HG03280 (cell line): Measurements from ENCODE around the gene SLC16A4.
"Not testable (repeated sequence)": the region's sequence is repeated elsewhere in the genome, so short reads cannot be mapped to it uniquely, and the experiment has no call there.

ENCODE experiments used
- ATAC-seq: cut with Tn5 transposase; IDR thresholded peaks from one replicate; pipeline ENCODE4 v1.9.1; 2021; ENCODE audit warnings: mild to moderate bottlenecking, moderate library complexity; ENCODE audit not compliant: unreplicated experiment

SLC16A4 gene

DNA sequence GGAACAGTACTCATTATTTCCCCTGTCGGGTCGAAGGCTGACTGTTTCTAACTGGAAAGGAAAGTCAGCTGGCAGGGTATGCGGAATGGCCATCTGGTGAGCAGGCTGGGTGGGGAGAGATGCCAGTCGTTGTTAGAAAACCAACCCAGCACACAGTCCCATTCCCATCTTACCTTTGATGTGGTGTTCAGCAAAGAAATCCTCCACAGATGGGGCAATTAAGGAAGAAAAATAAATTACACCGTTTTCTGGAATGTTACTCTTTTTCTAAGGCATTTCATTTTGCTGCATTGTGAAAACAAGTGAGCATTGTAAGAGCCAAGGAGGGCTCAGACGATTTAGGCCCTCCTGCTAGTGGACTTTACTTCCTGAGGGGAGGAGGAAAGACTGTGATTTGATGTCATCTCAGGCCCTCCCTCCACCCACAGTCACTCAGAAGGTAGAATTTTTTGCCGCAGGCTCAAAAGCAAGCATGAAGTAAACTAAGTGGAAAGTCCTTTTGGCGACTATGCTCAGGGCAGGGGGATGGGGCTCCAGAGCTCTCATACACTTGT lies at the start of gene SLC16A4:
TSS of gene SLC16A4 (minus strand) at position 335 of the 554 bp plus-strand sequence. CDS start 1,703 bp downstream, outside the sequence.
- no peak for ATAC-seq

DNA sequence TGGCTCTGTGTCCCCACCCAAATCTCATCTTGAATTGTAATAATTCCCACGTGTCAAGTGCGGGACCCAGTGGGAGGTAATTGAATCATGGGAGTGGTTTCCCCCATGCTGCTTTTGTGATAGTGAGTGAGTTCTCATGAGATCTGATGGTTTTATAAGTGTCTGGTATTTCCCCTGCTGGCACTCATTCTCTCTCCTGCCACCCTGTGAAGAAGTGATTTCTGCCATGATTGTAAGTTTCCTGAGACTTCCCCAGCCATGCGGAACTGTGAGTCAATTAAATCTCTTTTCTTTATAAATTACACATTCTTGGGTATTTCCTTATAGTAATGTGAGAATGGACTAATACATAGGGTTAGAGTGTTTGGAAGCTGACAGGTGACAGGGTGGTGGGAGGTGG lies 49.0 kb upstream of the SLC16A4 start:
- not testable (repeated sequence) for ATAC-seq

DNA sequence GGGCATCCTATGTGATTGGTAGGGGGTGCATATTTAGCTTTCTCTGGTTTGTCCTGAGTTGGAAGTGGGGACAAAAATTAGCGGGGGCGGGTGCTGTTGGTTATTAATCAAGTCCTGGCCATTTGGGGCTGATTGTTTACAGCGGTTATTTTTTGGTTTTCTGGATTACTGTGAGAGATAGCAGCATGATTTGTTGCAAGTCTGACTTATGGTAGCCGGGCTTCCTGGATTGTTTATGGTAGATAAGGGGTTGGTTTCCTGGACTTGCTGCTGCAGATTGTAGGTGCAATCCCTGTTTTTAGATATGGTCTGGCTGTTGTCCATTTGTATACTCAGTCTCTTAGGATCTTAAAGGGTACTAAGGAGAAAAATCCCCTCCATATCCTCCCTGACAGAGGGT lies 48.1 kb upstream of the SLC16A4 start:
- no peak for ATAC-seq

DNA sequence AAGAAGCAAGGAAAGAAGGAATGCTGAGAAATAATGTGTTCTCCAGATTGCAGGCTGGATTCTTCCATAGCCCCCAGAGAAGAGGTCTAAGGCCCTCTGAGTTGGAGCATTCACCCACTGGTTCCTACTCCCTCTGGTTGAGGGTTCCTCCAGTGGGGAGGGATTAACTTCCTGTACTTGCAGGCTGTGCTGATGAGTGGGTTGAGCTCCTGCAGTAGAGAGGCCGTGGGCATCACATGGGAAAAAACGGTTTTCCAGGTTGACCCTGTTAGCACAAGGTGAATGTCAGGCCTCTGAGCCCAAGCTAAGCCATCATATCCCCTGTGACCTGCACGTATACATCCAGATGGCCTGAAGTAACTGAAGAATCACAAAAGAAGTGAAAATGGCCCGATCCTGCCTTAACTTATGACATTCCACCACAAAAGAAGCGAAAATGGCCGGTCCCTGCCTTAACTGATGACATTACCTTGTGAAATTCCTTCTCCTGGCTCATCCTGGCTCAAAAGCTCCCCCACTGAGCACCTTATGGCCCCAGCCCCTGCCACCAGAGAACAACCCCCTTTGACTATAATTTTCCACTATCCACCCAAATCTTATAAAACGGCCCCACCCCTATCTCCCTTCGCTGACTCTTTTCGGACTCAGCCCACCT lies 46.9 kb upstream of the SLC16A4 start:
- ATAC-seq: not testable (repeated sequence)

DNA sequence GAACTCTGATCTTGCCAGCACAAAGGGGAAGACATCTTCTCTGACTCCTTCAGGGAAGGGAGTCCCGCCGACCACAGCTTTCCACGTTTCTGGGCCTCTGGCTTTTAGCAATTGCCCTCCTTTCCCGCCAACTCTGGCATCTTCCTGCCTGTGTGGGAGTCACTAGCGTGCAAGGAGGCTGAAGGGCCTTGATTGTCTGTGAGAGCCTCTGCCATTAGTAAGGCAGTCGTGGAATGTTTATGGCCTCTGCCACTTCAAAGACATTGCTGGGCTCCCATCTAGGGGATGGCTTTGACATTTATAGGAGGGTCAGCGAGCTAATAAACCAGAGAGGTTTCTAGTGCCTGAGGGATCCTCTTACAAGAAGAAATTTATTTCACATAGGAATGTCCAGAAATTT lies 45.8 kb upstream of the SLC16A4 start:
- ATAC-seq: no peak

DNA sequence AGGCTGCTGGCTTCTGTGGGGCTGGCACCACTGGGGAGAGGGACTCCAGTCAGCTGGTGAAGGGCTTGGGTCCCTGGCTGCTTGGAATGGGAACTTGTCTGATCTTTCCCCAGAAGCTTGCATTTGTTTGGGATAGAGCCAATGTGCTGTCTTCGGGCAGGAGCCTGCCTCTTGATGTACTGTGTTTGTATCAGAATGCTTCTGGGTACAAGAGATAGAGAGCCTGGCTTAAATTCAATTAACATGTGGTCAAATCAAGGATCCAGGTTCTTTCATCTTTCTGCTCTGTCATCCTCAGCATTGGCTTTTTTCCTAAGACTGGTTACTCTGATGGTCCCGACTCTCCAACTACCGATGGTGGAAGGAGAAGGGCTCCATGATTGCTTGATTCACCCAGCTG lies 44.1 kb upstream of the SLC16A4 start:
- no peak for ATAC-seq

DNA sequence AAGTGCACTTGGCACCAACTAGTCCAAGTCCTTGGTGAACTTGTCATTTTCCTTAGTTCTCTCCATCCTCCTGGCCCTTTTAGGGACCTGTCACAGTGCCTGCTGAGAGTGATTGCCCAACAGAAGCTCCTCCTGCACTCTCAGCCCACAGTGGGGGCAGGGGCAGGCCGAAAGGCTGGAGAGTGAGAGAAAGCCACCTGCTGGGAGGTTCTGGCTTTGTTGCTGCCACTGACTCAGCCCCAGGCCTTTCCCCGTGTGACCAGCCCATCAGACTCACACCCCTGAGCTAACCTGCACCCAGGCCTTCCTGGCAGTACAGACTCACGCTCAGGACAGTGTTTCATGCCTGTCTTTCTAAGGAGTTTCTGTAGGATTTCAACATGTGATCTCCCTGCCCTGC lies 43.0 kb upstream of the SLC16A4 start:
- no peak for ATAC-seq

DNA sequence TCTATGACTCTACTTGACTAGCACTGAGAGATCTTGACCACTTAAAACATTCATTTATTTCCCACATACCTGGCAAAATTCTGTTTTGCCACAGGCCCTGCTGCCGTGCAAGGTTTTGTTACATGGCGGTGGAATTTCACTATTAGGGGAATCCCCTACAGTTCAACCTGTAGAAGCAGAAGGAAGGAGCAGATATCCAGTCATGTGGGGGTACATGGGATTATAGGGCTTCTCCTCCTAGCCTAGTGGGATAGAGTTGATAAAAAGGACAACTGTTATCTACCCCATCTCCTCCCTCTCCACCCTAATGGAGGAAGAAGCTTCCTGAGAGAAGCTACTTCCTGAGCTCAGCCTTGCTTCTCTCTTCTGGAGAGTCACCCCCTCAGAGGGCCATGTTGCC lies 42.4 kb upstream of the SLC16A4 start:
- ATAC-seq: no peak

DNA sequence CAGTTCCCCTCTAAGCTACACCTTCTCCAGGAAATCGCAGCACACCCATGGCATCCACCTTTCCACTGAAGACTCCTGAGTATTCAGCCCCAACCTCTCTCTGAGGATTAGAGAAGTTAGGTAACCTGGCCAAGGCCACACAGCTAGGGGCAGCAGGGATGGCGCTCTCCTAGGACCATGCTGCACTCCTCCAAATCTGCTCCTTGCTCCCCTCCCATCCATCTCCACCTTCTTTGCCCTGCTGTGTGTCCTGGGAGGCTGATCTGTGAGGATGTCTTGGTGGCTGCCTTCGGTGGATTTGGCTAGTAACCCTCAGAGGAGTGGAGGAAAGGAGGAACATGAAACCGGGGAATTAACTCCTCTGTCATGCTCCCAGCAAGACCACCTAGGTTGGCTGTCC lies 40.1 kb upstream of the SLC16A4 start:
- ATAC-seq: no peak

DNA sequence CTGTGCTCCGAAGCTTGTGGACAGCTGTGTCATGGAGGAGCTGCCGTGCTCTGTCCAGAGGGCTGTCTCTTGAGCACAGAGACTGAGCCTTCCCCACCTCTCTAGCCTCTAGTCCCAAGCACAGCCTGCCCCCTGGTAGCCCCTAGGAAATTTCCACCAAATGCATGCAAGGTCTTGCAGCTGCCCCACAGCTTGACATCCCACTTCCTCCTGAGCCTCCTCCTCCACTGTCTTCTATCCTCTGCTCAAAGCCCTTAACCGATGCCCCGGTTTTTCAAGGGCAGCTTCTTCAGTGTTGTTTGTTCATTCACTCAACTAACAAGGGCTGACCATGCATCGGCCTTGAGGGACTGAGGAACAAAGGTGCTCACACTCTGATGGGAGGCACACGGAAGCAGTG lies 39.5 kb upstream of the SLC16A4 start:
- no peak for ATAC-seq

DNA sequence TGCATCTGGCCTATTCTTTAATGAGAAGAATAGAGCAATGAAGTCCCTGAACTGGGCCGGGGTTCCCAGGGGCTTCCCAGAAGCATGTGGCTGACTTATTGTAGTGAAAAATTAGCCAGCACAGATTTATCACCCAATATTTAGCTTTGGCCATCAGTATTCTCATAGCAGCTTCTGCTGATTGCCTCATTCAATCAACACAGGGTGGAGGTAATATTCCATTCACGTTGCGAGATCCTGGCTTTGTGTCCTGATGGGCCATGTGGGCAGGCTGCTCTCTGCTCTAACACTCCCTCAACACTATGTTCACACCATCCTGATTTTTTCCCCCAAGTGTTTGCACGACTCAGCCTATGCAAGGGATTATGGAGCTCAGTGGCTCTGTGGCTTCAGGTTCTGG lies 38.1 kb upstream of the SLC16A4 start:
- ATAC-seq: no peak

DNA sequence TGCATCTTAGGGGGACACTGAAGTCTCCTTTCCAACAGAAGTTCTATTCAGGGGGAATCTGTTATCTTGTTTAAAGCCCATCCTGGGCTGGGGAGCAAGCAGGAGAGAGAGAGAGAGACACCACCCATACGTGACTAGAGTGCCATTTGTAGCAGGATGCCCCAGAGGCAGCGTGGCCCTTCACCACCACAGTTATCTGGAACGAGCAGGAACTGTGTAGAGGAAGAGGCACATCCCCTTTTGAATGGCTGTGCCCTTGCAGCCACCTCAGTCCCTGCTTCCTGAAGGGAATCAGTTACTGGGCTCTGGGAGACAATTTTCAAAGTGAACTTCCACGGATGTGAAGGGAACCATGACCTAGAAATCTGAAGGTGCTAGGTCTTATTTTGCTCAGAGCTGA lies 36.0 kb upstream of the SLC16A4 start:
- ATAC-seq: no peak

DNA sequence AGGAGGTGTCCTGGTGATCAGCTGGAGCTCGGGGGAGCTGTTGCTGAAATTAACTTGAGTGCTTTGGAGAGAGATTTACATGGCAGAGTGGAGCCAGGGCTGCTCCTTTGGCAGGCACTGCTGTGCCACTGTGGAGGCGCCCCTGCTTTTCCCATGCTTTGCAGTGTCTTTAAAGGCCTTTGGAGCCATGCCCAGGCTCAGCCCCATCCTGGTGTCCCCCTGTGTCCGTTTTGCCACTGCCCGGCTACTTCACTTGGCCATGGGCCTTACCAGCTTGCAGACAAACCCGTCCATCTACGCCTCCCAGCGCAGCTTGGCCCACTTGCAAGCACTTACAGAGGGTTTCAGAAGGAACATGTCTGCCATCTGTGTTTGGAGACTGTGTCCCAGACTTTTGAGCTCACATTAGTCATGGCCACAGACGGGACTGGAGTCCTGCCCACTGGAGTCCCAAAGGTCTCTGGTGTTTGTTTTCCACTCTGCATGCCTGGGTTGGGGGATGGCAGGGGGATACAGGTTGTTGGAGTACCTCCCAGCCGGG lies 34.9 kb upstream of the SLC16A4 start:
- ATAC-seq: no peak

DNA sequence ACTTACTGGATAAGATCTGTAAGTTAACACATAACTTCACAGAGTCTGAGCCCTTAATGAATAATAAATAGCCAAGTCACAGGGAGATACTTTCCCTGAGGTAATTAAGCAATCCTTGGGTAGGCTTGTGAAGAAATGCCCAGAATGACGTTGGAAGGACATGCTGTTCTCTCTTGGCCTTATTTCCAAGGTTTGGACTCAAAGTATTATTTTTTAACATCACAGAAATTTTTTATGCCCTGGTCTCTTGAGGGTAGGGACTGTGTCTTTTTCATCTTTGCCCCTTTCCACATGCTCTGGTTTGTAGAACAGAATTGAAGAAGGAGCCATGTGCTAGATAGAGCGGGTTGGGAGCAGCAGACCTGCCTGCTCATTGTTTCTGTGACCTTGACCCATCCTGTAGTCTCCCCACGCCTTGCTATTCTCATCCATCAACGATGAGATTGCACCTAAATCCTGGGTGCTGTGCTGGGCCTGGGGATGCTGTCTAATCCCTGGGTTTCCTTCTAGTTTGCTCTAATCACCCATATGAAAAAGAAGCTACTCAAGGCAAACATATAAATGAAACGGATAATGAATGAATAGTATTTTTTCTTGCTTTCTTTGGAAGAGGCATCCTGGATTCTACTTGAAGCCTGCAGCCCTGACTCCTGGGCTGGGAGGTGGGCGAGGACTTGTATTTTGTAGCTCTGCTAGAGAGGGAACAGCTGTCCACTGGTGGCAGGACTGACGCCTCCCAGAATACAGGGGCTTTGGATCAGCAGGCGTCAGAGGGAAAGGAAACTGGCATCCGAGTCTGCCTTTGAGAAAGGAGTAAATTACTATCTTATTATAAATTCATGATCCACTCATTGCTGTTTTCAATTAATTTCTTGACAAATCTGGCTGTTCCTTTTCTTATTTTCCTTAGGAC lies 34.1 kb upstream of the SLC16A4 start:
- ATAC-seq: no peak

DNA sequence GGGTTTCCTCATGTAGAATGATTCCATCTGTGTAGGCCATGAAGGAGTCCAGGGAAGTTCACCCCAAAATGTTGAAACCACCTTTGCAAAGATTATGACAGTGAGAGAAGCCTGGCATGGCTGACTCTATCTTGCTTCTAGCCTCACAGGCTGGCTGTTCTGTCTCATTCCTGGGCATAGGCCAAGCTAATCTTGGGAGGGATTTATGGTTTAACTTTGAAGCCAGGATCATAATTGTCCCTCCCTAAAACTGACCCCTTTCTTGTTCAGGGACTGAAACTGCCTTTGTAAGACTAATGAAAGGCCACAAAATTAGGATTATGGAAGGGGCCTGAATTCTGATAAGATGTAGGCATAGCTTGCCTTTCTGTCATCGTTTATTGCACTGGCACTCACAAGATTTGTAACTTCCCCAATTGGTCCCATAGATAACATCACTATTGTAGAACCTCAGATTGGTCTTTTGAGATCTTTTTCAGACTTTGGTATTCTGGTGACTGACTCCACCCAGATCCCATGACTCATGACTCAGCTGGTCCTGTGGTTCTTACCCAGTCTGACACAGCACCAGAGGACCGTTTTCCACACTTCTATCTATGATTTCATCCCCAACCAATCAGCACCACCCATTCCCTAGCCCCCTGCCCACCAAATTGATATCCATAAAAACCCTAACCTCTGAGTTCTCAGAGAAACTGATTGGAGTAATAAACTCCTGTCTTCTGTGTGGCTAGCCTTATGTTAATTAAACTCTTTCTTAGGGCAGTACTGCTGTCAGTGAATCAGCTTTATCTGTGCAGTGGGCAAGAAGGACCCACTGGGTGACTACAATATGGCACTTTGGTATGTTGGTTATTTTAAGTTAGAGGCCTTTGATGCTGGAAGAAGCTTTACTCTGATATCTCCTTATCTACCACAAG lies 30.3 kb upstream of the SLC16A4 start:
- ATAC-seq: no peak

DNA sequence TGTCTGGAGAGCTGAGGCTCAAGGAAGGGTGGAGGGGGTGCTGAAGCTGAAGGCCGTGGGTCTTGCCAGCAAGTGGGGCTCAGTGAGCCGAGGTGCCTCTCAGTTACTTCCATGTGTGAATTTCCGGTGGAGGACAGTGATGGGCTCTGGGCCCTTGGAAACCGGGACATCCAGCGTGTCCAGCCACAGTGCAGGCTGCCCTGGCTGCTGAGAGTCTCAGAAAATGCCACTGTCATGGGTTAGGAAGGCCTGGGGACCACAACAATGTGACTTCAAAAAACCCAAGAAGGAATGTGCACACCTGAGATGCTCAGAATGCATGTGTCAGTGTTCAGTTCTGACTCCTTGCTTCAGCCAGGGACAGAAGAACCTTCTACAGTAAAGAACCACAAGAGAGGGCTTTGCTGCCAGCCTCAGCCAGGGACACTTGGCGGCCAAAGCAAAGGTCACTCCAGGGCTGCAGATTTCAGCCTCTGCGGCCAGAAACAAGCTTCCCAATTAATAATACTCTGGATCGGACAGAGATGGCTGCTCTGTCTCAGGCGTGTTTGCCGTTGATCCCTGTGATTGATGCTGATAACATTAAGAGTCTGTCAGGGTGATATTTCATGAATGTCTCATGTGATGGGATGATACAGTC lies 29.3 kb upstream of the SLC16A4 start:
- ATAC-seq: no peak

DNA sequence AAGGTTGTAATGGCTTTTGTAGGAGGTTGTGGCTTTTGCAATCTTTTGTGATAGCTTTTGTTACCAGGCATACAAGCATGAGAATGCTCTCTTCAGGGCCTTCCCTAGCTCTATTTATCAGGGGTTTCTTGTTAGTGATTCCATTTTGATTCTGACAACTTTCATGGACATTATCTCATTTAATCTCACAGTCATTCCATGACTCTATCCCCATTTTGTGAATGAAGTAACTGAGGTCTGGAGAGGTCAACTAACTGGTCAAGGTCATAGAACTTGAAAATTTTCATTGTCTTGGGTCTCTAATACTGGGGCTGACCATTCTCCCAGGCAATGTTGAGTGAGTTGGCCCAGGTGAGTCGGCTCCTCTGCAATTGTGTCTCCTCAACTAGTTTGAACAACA lies 27.9 kb upstream of the SLC16A4 start:
- no peak for ATAC-seq

DNA sequence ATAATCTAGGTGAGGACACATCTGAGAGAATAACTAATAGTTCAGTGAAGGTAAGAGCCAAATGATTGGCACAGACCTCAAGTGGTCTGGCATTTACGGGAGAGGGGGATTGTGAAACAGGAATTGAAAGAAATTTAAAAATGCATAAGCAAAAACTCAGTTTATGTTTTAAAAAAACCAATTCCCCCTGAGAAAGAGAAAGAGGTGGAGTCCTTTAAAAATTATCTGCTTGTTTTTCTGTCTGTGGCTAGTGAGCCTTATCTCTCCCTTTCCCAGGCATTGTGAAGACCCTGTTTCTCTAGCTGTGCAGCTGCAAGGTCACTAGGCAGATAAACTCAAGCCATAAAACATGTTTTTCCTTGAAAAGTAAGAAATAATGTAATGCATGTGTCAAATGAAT lies 22.2 kb upstream of the SLC16A4 start:
- ATAC-seq: not testable (repeated sequence)

DNA sequence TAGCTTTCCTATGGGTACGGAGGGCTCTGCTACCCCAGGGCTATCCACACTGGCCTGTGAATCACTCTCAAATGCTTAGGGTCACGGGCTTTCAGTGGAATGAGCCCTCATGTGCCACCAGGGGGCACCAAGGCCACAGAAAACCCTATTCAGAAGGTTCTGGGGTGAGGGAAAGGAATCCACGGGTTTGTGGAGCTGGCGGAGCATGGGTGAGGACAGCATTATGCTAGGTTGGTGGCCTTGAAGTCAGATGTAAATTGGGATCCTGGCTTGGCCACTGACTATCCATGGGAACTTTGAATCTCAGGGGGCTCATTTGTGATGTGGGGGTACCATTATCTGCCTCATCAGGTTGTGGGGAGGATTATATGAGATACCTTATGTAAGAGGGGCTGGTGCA lies 21.8 kb upstream of the SLC16A4 start:
- no peak for ATAC-seq

DNA sequence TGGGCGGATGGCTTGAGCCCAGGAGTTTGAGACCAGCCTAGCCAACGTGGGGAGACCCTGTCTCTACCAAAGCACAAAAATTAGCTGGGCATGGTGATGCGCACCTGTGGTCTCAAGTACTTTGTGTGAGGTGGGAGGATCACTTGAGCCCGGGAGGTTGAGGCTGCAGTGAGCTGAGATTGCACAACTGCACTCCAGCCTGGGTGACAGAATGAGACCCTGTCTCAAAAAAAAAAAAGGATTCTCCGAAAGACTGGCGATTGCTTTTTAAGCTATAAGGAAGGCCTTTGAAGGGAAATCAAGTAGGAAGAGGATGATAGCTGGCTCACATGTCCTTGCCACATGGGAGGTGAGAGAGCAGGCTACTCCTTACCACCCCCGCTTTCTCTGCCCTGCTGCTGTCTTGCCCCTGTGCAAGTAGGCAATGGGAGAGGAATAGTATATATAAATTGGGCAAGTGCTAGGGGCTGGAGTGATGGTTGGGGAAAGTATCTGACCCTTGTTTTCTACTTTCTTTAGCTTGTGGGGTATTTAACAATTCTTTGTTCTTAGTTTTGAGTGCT lies 20.4 kb upstream of the SLC16A4 start:
- ATAC-seq: no peak
